ENCODE data around the gene TAF6. TPM values are rescaled to one million over a fixed set of nuclear protein-coding genes. Genes with fewer than 3 reads are reported as not detected.

Gene TAF6
- total and polyA plus RNA-seq, 2 experiments from 2014 or later = 40.5 to 53.0 TPM

GRCh38 chr7:100093054-100093453 is 26.1 kb downstream of the TAF6 start:
- Histone ChIP-seq H3K4me2 (ENCODE audit: unreplicated experiment) (no peak overlapping the region), H3K27ac (no peak overlapping the region), H3F3A (ENCODE audit: insufficient read depth) (peaks cover 67% of the 10 kb centered on the region), H4K20me1 (ENCODE audit: insufficient read depth) (no peaks in the 10 kb centered on the region), H3K9ac (no peak overlapping the region), H3K4me1 (ENCODE audit: insufficient read depth) (peaks cover 22% of the 10 kb centered on the region), H3K4me3 (no peak overlapping the region), H3K79me2 (ENCODE audit: insufficient read depth) (peaks cover 73% of the 10 kb centered on the region), H3K36me3 (ENCODE audit: low read depth) (peaks cover 41% of the 10 kb centered on the region), H3K27me3 (replicated peaks; ENCODE audit: insufficient read depth) (no peaks in the 10 kb centered on the region), H3K9me3 (ENCODE audit: low read depth) (no peaks in the 10 kb centered on the region), H2AFZ (no peak overlapping the region), H3K9me2 (ENCODE audit: insufficient read depth) (no peaks in the 10 kb centered on the region)
- in situ Hi-C loops (cut with MboI) = no loop called here
- WGBS, 2 experiments (ENCODE audit: low coverage in 1 of 2, low lambda C conversion rate in 2 of 2, missing lambda C conversion rate in 2 of 2) = 72 to 75% methylated on average over 6 to 8 of the region's 8 CpGs
- TF ChIP-seq EZH2 (IDR thresholded peaks at IDR 0.05; ENCODE audit: insufficient read depth, poor library complexity, severe bottlenecking) (no peak), EZH2phosphoT487 (IDR thresholded peaks at IDR 0.05; ENCODE audit: insufficient read depth, low read depth) (no peak)
- no peak for DNase-seq

DNA sequence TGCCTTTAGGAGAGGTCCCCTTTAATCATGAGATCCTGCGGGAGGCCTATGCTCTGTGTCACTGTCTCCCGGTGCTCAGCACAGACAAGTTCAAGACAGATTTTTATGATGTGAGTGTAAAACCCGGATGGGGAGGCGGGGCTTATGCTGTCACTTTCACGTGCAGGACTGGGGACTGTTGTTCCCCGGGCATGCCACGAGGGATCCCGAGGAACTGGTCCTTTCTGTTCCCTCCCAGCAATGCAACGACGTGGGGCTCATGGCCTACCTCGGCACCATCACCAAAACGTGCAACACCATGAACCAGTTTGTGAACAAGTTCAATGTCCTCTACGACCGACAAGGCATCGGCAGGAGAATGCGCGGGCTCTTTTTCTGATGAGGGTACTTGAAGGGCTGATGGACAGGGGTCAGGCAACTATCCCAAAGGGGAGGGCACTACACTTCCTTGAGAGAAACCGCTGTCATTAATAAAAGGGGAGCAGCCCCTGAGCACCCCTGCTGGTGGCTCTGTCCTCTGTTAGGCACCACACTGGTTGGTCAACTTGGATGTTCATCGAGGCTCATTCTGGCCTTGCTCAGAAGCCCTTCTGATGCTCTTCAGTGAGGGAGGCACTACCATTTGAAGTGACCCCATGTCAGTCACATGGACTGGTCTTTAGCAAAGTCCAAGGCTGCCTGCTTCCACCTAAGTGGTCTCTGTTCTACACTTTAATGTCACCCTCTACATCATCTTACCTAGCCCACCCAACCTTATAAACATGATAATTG is 27.6 kb downstream of the TAF6 start:
- H3K79me2 ChIP-seq (ENCODE audit: insufficient read depth) = peaks cover 63% of the 10 kb centered on the region
- H3K4me1 ChIP-seq (ENCODE audit: insufficient read depth) = peaks cover 36% of the 10 kb centered on the region
- no peaks in the 10 kb centered on the region for H3K9me2 ChIP-seq (ENCODE audit: insufficient read depth)
- H3F3A ChIP-seq (ENCODE audit: insufficient read depth) = peaks cover 81% of the 10 kb centered on the region
- H3K27ac ChIP-seq = peak overlapping the region; percentile 94
- 39 to 44% methylated on average over 17 to 19 of the region's 19 CpGs for WGBS, 2 experiments (ENCODE audit: low coverage in 1 of 2, low lambda C conversion rate in 2 of 2, missing lambda C conversion rate in 2 of 2)
- peak; percentile 47 for DNase-seq
- no peaks in the 10 kb centered on the region for H4K20me1 ChIP-seq (ENCODE audit: insufficient read depth)
- no peaks in the 10 kb centered on the region for H3K9me3 ChIP-seq (ENCODE audit: low read depth)
- no peak overlapping the region for H2AFZ ChIP-seq
- in situ Hi-C loops (cut with MboI) = no loop called here
- H3K4me3 ChIP-seq = no peak overlapping the region
- no peak overlapping the region for H3K4me2 ChIP-seq (ENCODE audit: unreplicated experiment)
- H3K36me3 ChIP-seq (ENCODE audit: low read depth) = peaks cover 30% of the 10 kb centered on the region
- 0 out of 2 replicates have a peak overlapping the region, but pooled peaks have one; percentile 83 for H3K9ac ChIP-seq
- TF ChIP-seq EZH2phosphoT487 (IDR thresholded peaks at IDR 0.05; ENCODE audit: insufficient read depth, low read depth) (no peak), EZH2 (IDR thresholded peaks at IDR 0.05; ENCODE audit: insufficient read depth, poor library complexity, severe bottlenecking) (no peak)
- no peaks in the 10 kb centered on the region for H3K27me3 ChIP-seq (replicated peaks; ENCODE audit: insufficient read depth)

DNA sequence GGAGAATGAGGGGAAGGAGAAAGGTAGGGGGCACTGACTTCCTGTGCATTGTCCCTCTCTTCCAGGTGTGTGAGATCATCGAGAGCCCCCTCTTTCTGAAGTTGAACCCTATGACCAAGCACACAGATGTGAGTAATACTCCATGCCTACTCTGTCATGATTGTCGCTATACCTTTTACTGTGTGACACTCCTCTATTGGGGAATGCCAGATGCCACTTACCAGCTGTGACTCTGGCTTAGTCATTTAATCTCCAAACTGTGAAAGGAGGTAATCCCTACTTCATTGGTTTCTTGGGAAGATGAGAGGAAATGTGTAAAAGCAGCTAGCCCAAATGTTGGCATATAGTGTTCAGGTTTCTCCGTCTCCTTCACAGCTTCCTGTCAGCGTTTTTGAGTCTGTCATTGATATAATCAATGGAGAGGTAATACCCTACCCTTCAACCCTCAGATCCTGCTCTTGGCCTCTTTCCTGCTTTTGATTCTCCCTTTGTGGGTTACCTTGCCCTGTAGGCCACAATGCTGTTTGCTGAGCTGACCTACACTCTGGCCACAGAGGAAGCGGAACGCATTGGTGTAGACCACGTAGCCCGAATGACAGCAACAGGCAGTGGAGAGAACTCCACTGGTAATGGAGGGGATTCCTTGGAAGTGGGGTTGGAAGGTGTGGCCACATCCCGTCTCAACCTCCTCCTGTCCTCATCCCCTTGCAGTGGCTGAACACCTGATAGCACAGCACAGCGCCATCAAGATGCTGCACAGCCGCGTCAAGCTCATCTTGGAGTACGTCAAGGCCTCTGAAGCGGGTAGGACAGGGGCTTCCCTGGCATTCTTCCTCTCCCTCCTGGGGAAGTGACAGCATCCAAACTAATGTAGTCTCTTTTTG is 28.4 kb downstream of the TAF6 start:
- H3K4me3 ChIP-seq = no peak overlapping the region
- WGBS, 2 experiments (ENCODE audit: low coverage in 1 of 2, low lambda C conversion rate in 2 of 2, missing lambda C conversion rate in 2 of 2) = 84 to 87% methylated on average over 14 of the region's 14 CpGs
- in situ Hi-C loops (cut with MboI) = no loop called here
- H3K36me3 ChIP-seq (ENCODE audit: low read depth) = peaks cover 26% of the 10 kb centered on the region
- H3K79me2 ChIP-seq (ENCODE audit: insufficient read depth) = peaks cover 55% of the 10 kb centered on the region
- DNase-seq = peak; percentile 48
- no peaks in the 10 kb centered on the region for H4K20me1 ChIP-seq (ENCODE audit: insufficient read depth)
- H3K4me2 ChIP-seq (ENCODE audit: unreplicated experiment) = peak overlapping the region; percentile 85
- peaks cover 40% of the 10 kb centered on the region for H3K4me1 ChIP-seq (ENCODE audit: insufficient read depth)
- no peaks in the 10 kb centered on the region for H3K27me3 ChIP-seq (replicated peaks; ENCODE audit: insufficient read depth)
- H3K9me3 ChIP-seq (ENCODE audit: low read depth) = no peaks in the 10 kb centered on the region
- TF ChIP-seq EZH2 (IDR thresholded peaks at IDR 0.05; ENCODE audit: insufficient read depth, poor library complexity, severe bottlenecking) = no peak
- TF ChIP-seq EZH2phosphoT487 (IDR thresholded peaks at IDR 0.05; ENCODE audit: insufficient read depth, low read depth) = no peak
- H2AFZ ChIP-seq = no peak overlapping the region
- H3F3A ChIP-seq (ENCODE audit: insufficient read depth) = peaks cover 85% of the 10 kb centered on the region
- H3K9ac ChIP-seq = peak overlapping the region; percentile 83; the same call in 1 of the 2 replicates
- H3K9me2 ChIP-seq (ENCODE audit: insufficient read depth) = no peaks in the 10 kb centered on the region
- H3K27ac ChIP-seq = peak overlapping the region; percentile 94

- Histone ChIP-seq H3K4me1 (ENCODE audit: insufficient read depth) (peaks cover 40% of the 10 kb centered on the region), H3K9me2 (ENCODE audit: insufficient read depth) (no peaks in the 10 kb centered on the region), H3K27ac (peak overlapping the region; percentile 94), H2AFZ (peak overlapping the region; percentile 89), H3K79me2 (ENCODE audit: insufficient read depth) (peaks cover 50% of the 10 kb centered on the region), H3K27me3 (replicated peaks; ENCODE audit: insufficient read depth) (no peaks in the 10 kb centered on the region), H3K4me2 (ENCODE audit: unreplicated experiment) (peak overlapping the region; percentile 85), H3F3A (ENCODE audit: insufficient read depth) (peaks cover 76% of the 10 kb centered on the region), H3K9me3 (ENCODE audit: low read depth) (no peaks in the 10 kb centered on the region), H3K36me3 (ENCODE audit: low read depth) (peaks cover 19% of the 10 kb centered on the region; the same call in 1 of the 2 replicates), H3K9ac (peak overlapping the region; percentile 83), H4K20me1 (ENCODE audit: insufficient read depth) (no peaks in the 10 kb centered on the region), H3K4me3 (peak overlapping the region; percentile 78)
- peak; percentile 73 for DNase-seq
- TF ChIP-seq EZH2 (IDR thresholded peaks at IDR 0.05; ENCODE audit: insufficient read depth, poor library complexity, severe bottlenecking) (no peak), EZH2phosphoT487 (IDR thresholded peaks at IDR 0.05; ENCODE audit: insufficient read depth, low read depth) (no peak)
- in situ Hi-C loops (cut with MboI) = no loop called here
- 8 to 9% methylated on average over 7 of the region's 7 CpGs for WGBS, 2 experiments (ENCODE audit: low coverage in 1 of 2, low lambda C conversion rate in 2 of 2, missing lambda C conversion rate in 2 of 2)
Measured at GRCh38 chr7:100089458-100090196, 29.5 kb downstream of the TAF6 start.
